NCI-H82 (cell line): ENCODE results near the gene INO80C.
A peak's percentile ranks its signal among the peaks of the same experiment; 100 is the strongest.
"Not testable (repeated sequence)": the region's sequence is repeated elsewhere in the genome, so short reads cannot be mapped to it uniquely, and the experiment has no call there.

ENCODE experiments used
- DNase-seq: peaks from one replicate; lab custom pipeline; 2025; lab: John Stamatoyannopoulos, UW

INO80C gene

GRCh38 chr18:35489281-35489680 lies 8.5 kb downstream of the INO80C start:
- not testable (repeated sequence) for DNase-seq

DNA sequence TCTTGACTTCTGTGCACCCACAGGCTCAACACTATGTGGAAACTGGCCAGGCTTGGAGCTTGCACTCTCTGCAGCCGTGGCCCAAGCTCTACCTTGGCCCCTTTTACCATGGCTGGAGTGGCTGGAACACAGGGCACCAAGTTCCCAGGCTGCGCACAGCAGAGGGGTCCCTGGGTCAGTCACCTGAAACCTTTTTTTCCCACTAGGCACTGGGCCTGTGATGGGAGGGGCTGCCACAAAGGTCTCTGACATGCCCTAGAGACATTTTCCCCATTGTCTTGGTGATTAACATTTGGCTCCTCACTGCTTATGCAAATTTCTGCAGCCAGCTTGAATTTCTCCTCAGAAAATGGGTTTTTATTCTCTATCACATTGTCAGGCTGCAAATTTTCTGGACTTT lies 9.4 kb downstream of the INO80C start:
- not testable (repeated sequence) for DNase-seq

- not testable (repeated sequence) for DNase-seq
These were observed 10.2 kb downstream of the INO80C start for GRCh38 chr18:35487525-35487924.

DNA sequence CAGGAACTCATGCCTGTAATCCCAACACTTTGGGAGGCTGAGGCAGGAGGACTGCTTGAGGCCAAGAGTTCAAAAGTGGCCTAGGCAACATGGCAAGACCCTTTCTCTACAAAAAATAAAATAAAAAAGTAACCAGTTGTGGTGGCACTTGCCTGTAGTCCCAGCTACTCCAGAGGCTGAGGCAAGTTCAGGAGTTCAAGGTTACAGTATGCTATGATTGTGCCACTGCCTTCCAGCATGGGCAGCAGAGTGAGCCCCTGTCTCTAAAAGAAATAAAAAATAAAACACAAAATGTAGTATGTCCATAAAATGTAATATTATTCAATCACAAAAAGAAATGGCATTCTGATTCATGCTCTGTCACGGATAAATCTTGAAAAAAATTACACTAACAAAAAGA lies 11.9 kb downstream of the INO80C start:
- DNase-seq = no peak

GRCh38 chr18:35484034-35484433 lies 13.7 kb downstream of the INO80C start:
- no peak for DNase-seq

DNA sequence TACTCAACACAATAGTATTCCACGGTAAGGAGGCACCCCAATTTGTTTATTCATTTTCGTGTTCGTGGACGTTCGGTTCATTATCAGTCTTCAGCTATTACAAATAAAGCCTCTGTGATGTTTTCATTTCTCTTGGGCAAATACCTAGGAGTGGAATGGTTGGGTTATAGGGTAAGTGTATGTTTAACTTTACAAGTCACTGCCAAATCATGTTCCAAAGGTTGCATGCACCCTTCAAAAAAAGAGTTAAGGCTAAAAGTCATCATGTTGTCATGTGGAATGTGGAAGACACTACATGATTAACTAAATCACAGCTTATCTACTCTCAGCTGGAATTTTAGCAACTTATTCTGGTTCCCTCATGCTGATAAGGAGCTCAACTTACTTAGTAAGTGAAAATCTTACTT lies 15.8 kb downstream of the INO80C start:
- no peak for DNase-seq

- DNase-seq = no peak
These were observed 17.7 kb downstream of the INO80C start for GRCh38 chr18:35479911-35480586.

- no peak for DNase-seq
These were observed 19.0 kb downstream of the INO80C start for GRCh38 chr18:35478520-35479435.

GRCh38 chr18:35477974-35478373 lies 19.8 kb downstream of the INO80C start:
- DNase-seq = no peak

GRCh38 chr18:35477497-35477896 lies 20.3 kb downstream of the INO80C start:
- no peak for DNase-seq

- DNase-seq = no peak
These were observed 22.9 kb downstream of the INO80C start for GRCh38 chr18:35474884-35475283.

DNA sequence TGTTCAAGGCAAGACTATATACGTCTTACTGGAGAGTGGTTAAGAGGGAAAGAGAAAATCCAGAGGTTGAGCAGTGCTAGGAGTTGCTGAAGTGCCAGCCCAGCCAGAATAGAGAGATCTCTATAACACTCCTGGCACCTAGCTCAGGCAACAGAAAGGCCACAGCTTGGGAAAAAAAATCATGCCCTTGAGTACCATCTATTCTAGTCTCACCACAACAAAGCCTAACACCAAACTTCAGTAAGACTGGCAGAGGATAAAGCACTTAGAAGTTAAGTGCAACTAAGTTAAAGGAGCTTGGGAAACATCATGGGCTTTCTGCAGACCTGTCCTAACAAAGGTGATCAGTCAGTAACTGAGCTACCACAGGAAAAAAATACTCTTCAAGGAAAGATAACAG lies 24.2 kb downstream of the INO80C start:
- no peak for DNase-seq

DNA sequence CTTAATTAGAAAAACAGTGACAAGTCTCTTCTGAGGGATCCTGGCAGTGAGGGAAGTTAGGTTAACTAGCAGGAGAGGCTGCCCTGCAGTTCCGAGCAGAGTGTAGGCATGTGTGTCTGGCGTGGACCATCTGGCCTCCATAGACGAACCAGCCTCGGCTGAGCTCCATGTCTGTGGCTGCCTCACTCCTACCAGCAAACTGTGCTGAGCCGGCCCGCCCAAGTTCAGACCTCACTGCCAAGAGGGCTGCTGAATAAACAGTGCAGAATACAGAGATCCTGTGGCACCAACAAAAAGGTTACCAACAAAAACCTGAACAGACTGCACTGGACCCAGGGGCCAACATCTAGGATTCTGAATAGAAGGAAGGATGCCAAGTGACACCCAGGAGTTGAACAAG lies 27.3 kb downstream of the INO80C start:
- peak; percentile 87 for DNase-seq

- no peak for DNase-seq
These were observed 28.0 kb downstream of the INO80C start for GRCh38 chr18:35469725-35470124.

DNA sequence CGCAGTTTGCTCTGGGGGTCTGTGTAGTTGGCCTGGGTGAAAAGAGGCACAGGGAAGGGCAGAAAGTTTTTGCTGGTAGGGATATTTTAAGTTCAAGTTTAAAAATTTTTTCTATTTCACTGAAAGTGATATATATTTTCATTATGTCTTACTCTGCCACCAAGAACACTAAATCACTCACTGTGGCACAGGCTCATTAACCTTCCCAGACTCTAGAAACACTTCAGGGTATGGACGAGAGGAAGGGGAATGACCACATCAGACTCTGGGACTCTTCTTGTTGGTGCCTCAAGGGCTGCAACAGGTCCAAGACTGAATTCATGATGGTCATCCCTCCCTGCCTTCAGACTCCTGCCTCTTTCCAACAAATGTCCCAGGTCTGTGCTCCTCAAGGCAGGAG lies 29.0 kb downstream of the INO80C start:
- no peak for DNase-seq

DNA sequence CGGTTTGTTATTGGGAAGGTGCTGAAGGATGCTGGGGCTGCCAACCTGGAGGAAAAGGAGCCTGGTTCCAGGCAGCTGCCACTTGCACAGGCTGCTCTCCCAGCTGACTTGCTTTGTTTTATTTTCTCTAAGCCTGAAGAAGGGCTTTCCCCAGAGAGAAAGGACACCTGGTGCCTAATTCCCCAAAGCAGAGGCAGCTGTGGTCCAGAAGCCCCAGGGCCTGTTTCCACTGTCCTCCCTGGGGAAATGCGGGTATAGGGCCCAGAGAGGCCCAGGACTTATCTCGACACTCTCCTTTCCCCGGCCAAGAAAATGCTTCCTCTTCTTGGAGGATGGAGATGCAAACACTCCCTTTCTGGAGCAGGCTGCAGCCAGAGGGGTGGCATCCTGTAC lies 30.1 kb downstream of the INO80C start:
- DNase-seq = peak; percentile 87

DNA sequence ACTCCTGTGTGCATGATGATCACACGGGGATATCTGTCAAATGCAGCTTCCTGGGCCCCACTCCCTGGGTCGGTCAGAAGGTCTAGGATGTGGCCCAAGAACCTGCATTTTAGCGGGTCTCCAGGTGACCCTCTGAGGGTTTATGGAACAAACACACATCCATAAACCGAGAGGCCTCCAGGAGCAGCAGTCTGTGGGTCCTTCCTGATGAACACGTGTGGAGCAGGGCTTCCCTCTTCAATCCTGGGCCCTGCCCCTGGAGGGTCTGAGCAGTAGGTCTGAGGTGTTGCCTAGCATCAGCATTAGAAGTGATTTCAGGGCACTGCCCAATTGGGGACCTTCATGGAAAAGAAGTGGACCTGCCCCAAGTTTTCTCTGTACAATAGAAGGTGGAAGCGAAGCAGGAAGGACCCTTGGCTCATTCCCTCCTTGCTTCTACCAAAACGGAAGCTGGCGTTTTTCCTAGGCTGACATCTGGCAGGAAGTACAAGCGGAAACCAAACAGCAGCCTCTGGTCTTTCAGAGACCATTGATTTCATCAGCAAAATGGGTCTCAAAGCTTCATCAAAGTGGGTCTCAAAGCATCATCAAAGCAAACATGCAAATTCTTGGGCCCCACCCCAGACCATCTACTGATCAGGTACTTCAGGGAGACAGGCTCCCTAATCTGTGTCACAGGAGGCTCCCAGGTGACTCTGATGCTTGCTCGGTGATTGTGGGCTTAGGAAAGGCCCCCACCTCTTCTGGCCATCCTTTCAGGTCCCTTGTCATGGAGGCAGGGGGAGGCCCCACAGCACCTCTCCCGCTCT lies 30.7 kb downstream of the INO80C start:
- no peak for DNase-seq

DNA sequence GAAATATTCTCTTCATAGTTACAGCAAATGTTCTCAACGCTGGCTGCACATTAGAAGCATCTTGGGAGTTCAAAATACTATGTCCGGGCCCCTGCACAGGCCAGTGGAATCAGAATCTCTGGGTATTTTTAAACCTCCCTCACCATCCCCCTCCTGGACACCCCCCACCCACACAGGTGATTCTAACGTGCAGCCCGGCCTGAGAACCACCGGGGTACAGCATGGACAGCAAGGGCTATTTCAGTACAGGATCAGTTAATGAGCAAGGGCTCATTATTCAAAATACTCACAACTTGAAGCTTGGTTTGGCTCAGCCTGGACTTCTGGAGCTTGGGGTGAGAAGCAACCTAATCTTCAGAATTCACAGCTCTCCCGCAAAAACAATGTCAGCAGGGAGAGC lies 31.4 kb downstream of the INO80C start:
- DNase-seq = no peak

GRCh38 chr18:35465329-35465728 lies 32.4 kb downstream of the INO80C start:
- DNase-seq = no peak

DNA sequence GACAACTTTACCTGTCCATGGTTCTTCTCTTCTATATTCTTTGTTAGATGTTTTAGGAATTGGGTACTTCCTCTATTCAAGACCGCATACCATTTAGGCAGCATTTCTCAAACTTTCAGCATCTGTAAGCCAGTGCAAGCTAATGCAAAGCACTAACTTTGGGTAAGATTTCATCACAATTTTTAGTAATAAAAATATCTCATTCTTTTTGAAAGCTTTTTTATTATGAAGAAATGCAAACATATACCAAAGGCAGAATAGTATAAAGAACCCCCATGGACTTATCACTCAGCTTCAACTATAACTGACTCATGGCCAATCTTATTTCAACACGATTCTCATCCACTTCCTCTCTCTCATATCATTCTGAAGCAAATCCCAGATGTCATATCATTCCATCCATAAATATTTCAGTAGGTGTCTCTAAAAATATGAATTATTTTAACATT lies 32.9 kb downstream of the INO80C start:
- DNase-seq = no peak

DNA sequence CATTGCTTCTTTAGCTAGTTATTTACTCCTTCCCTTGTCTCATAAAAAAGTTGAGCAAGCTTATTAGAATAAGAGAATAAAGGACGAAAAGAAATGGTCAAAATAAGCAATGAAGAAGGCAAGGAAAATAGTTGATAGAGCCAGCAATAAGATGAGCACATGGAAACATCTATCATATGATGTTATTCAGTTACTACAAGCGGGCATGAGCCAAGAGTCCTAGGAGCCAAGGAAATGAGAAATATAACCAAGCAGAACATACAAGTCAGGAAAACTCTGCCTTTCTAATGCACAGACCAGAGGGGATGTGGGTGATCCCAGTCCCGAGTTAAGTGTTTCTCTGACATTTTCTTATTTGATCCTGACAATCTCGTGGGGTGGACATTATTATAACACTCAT lies 33.9 kb downstream of the INO80C start:
- DNase-seq = no peak

DNA sequence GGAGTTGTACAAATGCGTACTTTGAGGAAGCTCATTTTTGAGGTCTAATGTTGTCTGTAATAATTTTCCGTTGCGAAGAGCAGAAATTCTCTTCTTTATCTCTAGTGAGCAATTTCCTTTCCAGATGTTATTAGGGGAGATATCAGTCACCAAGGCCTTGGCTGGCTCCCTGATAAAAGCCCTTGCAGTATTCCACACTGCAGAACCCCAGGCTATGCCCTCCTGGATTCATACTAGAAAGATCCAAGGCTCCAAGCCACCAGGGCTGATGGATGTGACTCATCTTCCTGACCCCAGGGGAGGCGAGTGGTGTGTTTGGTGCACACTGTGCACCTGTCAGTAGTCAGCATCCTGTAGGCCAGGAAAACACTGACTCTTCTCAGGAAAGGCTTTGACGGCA lies 34.7 kb downstream of the INO80C start:
- DNase-seq = no peak
